ENCODE results near the gene WDR86.

DNA sequence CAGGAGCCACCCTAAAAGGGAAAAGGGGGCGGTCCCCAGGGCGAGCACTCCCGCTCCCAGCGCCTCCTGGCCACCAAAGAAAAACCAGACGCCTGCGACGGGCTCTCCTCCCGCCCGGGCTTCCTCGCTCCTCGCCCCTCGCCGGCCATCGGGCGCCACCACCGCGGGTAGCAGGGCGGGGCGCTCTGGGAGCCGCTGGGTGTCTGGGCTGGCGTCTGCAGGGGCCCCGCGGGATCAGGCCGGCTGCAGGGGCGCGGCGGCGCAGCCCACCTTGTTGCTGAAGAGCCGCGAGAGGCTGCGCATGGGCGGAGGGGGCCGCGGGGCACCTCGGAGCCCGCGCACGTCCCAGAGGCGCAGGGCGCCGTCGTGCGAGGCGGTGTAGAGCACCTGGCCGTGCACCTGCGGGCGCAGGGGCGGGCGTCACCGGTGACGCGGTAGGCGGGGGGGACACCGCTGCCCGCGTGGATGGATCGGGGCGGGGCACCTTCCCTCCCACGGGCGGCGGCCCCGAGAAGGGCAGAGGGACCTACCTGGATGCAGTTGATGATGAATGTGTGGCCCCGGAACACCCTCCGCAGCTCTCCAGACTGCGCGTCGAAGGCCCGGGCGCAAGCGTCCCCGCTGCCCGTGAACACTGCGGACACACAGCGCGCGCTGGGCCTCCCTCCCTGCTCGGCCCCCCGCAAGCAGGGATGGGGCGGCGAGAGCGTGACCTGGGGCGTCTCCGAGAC is 28.3 kb downstream of the WDR86 start:
- TF ChIP-seq EP300 (conservative IDR thresholded peaks at IDR 0.05; ENCODE audit: poor library complexity, severe bottlenecking) = no peak
- TF ChIP-seq POLR2AphosphoS5 (IDR thresholded peaks at IDR 0.05) = no peak
- TF ChIP-seq, protein P1, sequence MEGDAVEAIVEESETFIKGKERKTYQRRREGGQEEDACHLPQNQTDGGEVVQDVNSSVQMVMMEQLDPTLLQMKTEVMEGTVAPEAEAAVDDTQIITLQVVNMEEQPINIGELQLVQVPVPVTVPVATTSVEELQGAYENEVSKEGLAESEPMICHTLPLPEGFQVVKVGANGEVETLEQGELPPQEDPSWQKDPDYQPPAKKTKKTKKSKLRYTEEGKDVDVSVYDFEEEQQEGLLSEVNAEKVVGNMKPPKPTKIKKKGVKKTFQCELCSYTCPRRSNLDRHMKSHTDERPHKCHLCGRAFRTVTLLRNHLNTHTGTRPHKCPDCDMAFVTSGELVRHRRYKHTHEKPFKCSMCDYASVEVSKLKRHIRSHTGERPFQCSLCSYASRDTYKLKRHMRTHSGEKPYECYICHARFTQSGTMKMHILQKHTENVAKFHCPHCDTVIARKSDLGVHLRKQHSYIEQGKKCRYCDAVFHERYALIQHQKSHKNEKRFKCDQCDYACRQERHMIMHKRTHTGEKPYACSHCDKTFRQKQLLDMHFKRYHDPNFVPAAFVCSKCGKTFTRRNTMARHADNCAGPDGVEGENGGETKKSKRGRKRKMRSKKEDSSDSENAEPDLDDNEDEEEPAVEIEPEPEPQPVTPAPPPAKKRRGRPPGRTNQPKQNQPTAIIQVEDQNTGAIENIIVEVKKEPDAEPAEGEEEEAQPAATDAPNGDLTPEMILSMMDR (IDR thresholded peaks at IDR 0.05; ENCODE audit: poor library complexity, severe bottlenecking) = no peak
- TF ChIP-seq EZH2 (IDR thresholded peaks at IDR 0.05; ENCODE audit: borderline replicate concordance, insufficient read depth, low read length, poor library complexity, severe bottlenecking) = no peak
- TF ChIP-seq, protein P2, sequence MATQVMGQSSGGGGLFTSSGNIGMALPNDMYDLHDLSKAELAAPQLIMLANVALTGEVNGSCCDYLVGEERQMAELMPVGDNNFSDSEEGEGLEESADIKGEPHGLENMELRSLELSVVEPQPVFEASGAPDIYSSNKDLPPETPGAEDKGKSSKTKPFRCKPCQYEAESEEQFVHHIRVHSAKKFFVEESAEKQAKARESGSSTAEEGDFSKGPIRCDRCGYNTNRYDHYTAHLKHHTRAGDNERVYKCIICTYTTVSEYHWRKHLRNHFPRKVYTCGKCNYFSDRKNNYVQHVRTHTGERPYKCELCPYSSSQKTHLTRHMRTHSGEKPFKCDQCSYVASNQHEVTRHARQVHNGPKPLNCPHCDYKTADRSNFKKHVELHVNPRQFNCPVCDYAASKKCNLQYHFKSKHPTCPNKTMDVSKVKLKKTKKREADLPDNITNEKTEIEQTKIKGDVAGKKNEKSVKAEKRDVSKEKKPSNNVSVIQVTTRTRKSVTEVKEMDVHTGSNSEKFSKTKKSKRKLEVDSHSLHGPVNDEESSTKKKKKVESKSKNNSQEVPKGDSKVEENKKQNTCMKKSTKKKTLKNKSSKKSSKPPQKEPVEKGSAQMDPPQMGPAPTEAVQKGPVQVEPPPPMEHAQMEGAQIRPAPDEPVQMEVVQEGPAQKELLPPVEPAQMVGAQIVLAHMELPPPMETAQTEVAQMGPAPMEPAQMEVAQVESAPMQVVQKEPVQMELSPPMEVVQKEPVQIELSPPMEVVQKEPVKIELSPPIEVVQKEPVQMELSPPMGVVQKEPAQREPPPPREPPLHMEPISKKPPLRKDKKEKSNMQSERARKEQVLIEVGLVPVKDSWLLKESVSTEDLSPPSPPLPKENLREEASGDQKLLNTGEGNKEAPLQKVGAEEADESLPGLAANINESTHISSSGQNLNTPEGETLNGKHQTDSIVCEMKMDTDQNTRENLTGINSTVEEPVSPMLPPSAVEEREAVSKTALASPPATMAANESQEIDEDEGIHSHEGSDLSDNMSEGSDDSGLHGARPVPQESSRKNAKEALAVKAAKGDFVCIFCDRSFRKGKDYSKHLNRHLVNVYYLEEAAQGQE (IDR thresholded peaks at IDR 0.05; ENCODE audit: borderline replicate concordance) = no peak
- TF ChIP-seq RAD21 (conservative IDR thresholded peaks at IDR 0.05) = no peak
- TF ChIP-seq MXI1 (conservative IDR thresholded peaks at IDR 0.05; ENCODE audit: poor library complexity, severe bottlenecking) = no peak

Data from neural cell (in vitro differentiated cells).